Liver (tissue), 9 donors: ENCODE data around the gene ERI3. TPM values are rescaled to one million over a fixed set of nuclear protein-coding genes. Genes with fewer than 3 reads are reported as not detected.

Source experiments
- DNase-seq: peaks from one replicate; pipeline ENCODE4 v3.0.0-alpha.2; 2017; ENCODE audit warnings: low spot score
- H3K27ac ChIP-seq, 2 donors: one replicate each; pipeline ENCODE4 v1.7.0; 2013; ENCODE audit warnings: inconsistent platforms in 2 of 2, low read length in 2 of 2, control low read depth in 1 of 2, low read depth in 1 of 2, mild to moderate bottlenecking in 1 of 2
- H3K27me3 ChIP-seq, 4 donors: one replicate each; pipeline versions ENCODE4 v1.6.1 to v1.7.0; 2013; ENCODE audit warnings: low read length in 3 of 4, inconsistent platforms in 1 of 4, mild to moderate bottlenecking in 1 of 4, moderate library complexity in 1 of 4; ENCODE audit not compliant: control insufficient read depth in 4 of 4, insufficient read depth in 4 of 4
- H3K36me3 ChIP-seq, 4 donors: one replicate each; pipeline versions ENCODE4 v1.6.1 to v1.7.0; 2013; ENCODE audit warnings: low read length in 3 of 4, mild to moderate bottlenecking in 3 of 4, low read depth in 1 of 4, moderate library complexity in 1 of 4; ENCODE audit not compliant: control insufficient read depth in 4 of 4, insufficient read depth in 3 of 4
- H3K4me1 ChIP-seq, 4 donors: one replicate each; pipeline versions ENCODE4 v1.6.1 to v1.7.0; 2013; ENCODE audit warnings: low read length in 3 of 4, mild to moderate bottlenecking in 3 of 4, moderate library complexity in 1 of 4; ENCODE audit not compliant: control insufficient read depth in 4 of 4, insufficient read depth in 4 of 4
- H3K4me3 ChIP-seq, 3 donors: one replicate each; pipeline versions ENCODE4 v1.6.1 to v1.7.0; 2013; ENCODE audit warnings: low read length in 3 of 3, control low read depth in 1 of 3, low read depth in 1 of 3, mild to moderate bottlenecking in 1 of 3
- H3K9ac ChIP-seq, 2 donors: one replicate each; pipeline ENCODE4 v1.7.0; 2013; ENCODE audit warnings: low read length in 2 of 2, mild to moderate bottlenecking in 2 of 2, moderate library complexity in 2 of 2, control low read depth in 1 of 2, low read depth in 1 of 2
- H3K9me3 ChIP-seq, 4 donors: one replicate each; pipeline versions ENCODE4 v1.6.1 to v1.7.0; 2013; ENCODE audit warnings: low read length in 3 of 4; ENCODE audit not compliant: control insufficient read depth in 4 of 4
- EGR1 ChIP-seq, 2 donors: IDR thresholded peaks; 2 replicates each; pipeline ENCODE4 v1.6.1; 2016 to 2018; ENCODE audit warnings: antibody characterized with exemption in 2 of 2, low read depth in 2 of 2
- FOXA1 ChIP-seq: IDR thresholded peaks from 2 replicates; pipeline ENCODE4 v1.6.1; 2016; ENCODE audit warnings: antibody characterized with exemption
- FOXA2 ChIP-seq: IDR thresholded peaks from 2 replicates; pipeline ENCODE4 v1.6.1; 2016; ENCODE audit warnings: antibody characterized with exemption
- GABPA ChIP-seq, 2 donors: IDR thresholded peaks in 1 of 2; conservative IDR thresholded peaks in 1 of 2; 2 replicates each; pipeline ENCODE4 v1.6.1; 2016; ENCODE audit warnings: antibody characterized with exemption in 2 of 2, mild to moderate bottlenecking in 1 of 2, moderate library complexity in 1 of 2
- HNF4A ChIP-seq, 2 donors: conservative IDR thresholded peaks; 2 replicates each; pipeline ENCODE4 v1.6.1; 2016; ENCODE audit warnings: antibody characterized with exemption in 2 of 2, mild to moderate bottlenecking in 2 of 2
- HNF4G ChIP-seq: IDR thresholded peaks from 2 replicates; pipeline ENCODE4 v1.6.1; 2016; ENCODE audit warnings: antibody characterized with exemption
- JUND ChIP-seq, 2 donors: IDR thresholded peaks; 2 replicates each; pipeline ENCODE4 v1.6.1; 2016; ENCODE audit warnings: antibody characterized with exemption in 2 of 2
- RXRA ChIP-seq, 2 donors: IDR thresholded peaks; 2 replicates each; pipeline ENCODE4 v1.6.1; 2017 to 2018; ENCODE audit warnings: antibody characterized with exemption in 2 of 2, mild to moderate bottlenecking in 1 of 2
- SP1 ChIP-seq: IDR thresholded peaks from 2 replicates; pipeline ENCODE4 v1.6.1; 2018; ENCODE audit warnings: antibody characterized with exemption, mild to moderate bottlenecking
- TAF1 ChIP-seq: conservative IDR thresholded peaks from 2 replicates; pipeline ENCODE4 v1.6.1; 2016; ENCODE audit warnings: antibody characterized with exemption, mild to moderate bottlenecking
- YY1 ChIP-seq: IDR thresholded peaks from 2 replicates; pipeline ENCODE4 v1.6.1; 2016; ENCODE audit warnings: antibody characterized with exemption, mild to moderate bottlenecking
- WGBS: extraction: QIAGEN DNeasy Blood & Tissue Kit; methylation state at CpG from one replicate; pipeline ENCODE4 v1.1.7; 2013; 5-methylcytosine and 5-hydroxymethylcytosine counted together
- polyA plus RNA-seq, 2 donors: library from polyadenylated mRNA; stranded (reverse) in 1 of 2; unstranded in 1 of 2; fragments of 200-250 nt in 1 of 2; fragments of >200 nt in 1 of 2; fragmentation: Nextera tagmentation in 1 of 2; extraction: Ambion mirVana in 1 of 2; gene quantifications; one replicate each; pipeline versions ENCODE4 v1.2.1 to v1.2.3, GENCODE V29; 2013 to 2015
- total RNA-seq, 2 donors: library from RNA; depleted of rRNA; stranded (reverse); fragments of >200 nt; gene quantifications; one replicate each; pipeline ENCODE4 v1.2.3, GENCODE V29; 2014
- TF ChIP-seq, protein P1 (sequence below): IDR thresholded peaks from 2 replicates; pipeline ENCODE4 v1.6.1; 2016; ENCODE audit warnings: antibody characterized with exemption
- TF ChIP-seq, protein P2 (sequence below): IDR thresholded peaks from 2 replicates; pipeline ENCODE4 v1.6.1; 2016; ENCODE audit warnings: antibody characterized with exemption
- TF ChIP-seq, protein P3 (sequence below): IDR thresholded peaks from 2 replicates; pipeline ENCODE4 v1.6.1; 2016; ENCODE audit warnings: antibody characterized with exemption, mild to moderate bottlenecking
- TF ChIP-seq, protein P4 (sequence below): fragments of 150-350 bp; IDR thresholded peaks from 2 replicates; pipeline ENCODE4 v1.5.1; 2017; ENCODE audit warnings: improper control_type of control experiment, low read depth, low read length; ENCODE audit not compliant: missing input control
- donor health status: healthy.
- donor health status: healthy.
- donor health status: healthy.
- donor health status: healthy.
- donor health status: healthy.

The ERI3 gene
- total and polyA plus RNA-seq, 4 donors: 15.7 to 23.8 (median 21.3) TPM

DNA sequence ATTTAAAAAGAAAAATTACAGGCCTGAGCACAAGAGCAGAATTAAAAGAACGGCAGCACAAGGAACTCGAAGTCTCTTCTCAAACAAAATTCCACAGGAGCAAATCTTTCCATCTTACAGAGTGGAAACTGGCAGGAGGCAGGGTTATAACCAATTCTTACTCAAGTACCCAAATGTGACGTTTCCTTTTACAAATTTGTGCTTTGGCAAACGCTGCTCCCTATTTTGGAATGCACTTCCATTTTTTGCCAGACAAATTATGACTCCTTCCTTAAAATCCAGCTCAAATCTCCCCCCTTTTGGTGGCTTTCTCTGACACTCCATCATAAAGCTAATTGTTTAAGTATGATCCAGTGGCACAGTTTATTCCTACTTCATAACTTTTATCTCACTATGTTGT is 7.8 kb downstream of the ERI3 start:
- TF ChIP-seq FOXA1 (no peak), YY1 (no peak)
- Histone ChIP-seq H3K27me3 (no peaks in the 10 kb centered on the region), H3K4me3 (no peak overlapping the region), H3K36me3 (no peaks in the 10 kb centered on the region), H3K4me1 (peaks cover 0 to 3% (median under 1%) of the 10 kb centered on the region in 4 donors), H3K9me3 (no peaks in the 10 kb centered on the region), H3K9ac (no peak overlapping the region), H3K27ac (no peak overlapping the region)
- WGBS: 83% methylated on average over 4 of the region's 4 CpGs
- DNase-seq: no peak

DNA sequence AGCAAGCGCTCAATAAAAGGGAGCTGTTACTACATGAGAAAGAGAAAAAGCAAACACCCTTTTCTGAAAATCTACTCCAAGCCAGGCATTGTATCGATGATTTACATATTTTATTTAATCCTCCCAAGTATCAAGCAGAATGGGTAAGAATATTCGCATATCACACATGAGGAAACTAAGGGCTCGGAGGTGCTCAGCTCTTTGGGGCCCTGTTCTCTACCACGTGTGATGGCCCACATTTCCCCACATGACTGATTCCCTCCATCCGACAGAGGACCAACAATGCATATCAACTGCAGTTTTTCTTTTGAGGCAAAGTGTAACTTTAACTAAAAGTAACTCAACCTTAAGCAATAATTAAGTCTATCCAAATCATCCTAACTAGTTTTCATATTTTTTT is 8.2 kb downstream of the ERI3 start:
- no peaks in the 10 kb centered on the region for H3K9me3 ChIP-seq
- DNase-seq: no peak
- H3K9ac ChIP-seq: no peak overlapping the region
- TF ChIP-seq JUND (IDR thresholded peaks at IDR 0.05): no peak
- TF ChIP-seq RXRA (IDR thresholded peaks at IDR 0.05): no peak
- no peak for TF ChIP-seq YY1
- TF ChIP-seq HNF4G: no peak
- no peak for TF ChIP-seq HNF4A (conservative IDR thresholded peaks at IDR 0.05)
- TF ChIP-seq FOXA1: no peak
- TF ChIP-seq FOXA2: no peak
- no peak for TF ChIP-seq TAF1
- TF ChIP-seq, protein P1, sequence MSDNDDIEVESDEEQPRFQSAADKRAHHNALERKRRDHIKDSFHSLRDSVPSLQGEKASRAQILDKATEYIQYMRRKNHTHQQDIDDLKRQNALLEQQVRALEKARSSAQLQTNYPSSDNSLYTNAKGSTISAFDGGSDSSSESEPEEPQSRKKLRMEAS: no peak
- TF ChIP-seq, protein P2, sequence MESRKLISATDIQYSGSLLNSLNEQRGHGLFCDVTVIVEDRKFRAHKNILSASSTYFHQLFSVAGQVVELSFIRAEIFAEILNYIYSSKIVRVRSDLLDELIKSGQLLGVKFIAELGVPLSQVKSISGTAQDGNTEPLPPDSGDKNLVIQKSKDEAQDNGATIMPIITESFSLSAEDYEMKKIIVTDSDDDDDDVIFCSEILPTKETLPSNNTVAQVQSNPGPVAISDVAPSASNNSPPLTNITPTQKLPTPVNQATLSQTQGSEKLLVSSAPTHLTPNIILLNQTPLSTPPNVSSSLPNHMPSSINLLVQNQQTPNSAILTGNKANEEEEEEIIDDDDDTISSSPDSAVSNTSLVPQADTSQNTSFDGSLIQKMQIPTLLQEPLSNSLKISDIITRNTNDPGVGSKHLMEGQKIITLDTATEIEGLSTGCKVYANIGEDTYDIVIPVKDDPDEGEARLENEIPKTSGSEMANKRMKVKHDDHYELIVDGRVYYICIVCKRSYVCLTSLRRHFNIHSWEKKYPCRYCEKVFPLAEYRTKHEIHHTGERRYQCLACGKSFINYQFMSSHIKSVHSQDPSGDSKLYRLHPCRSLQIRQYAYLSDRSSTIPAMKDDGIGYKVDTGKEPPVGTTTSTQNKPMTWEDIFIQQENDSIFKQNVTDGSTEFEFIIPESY: no peak
- no peak for TF ChIP-seq SP1
- WGBS: 96% methylated on average over 6 of the region's 6 CpGs
- no peaks in the 10 kb centered on the region for H3K36me3 ChIP-seq
- no peaks in the 10 kb centered on the region for H3K27me3 ChIP-seq
- no peak overlapping the region for H3K4me3 ChIP-seq
- no peak overlapping the region for H3K27ac ChIP-seq
- H3K4me1 ChIP-seq: peaks cover 0 to 3% (median under 1%) of the 10 kb centered on the region in 4 donors

DNA sequence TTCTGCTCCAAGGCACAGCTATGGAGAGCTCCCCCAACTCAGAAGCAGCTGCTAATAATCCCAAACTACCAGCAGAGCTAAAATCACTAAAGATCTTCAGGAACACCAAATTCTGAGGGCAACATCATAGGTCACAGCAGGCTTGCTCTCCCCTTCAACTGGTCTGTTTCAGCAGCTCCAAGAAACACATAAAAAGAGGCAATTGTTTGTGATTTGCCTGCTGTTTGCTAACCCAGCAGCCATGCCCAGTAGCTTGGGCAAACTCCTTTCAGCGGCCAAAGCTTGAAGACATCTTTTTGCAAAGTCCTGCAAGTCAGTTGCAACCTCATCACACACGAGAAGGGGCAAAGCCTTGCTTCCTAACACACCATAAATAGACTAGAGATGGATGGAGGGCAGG is 8.9 kb downstream of the ERI3 start:
- DNase-seq: no peak
- H3K27me3 ChIP-seq: no peaks in the 10 kb centered on the region
- H3K27ac ChIP-seq: no peak overlapping the region
- no peaks in the 10 kb centered on the region for H3K9me3 ChIP-seq
- H3K4me1 ChIP-seq: peaks cover 0 to 3% (median under 1%) of the 10 kb centered on the region in 4 donors
- WGBS: 87% methylated on average over 2 of the region's 2 CpGs
- TF ChIP-seq TAF1 (no peak), EGR1 (IDR thresholded peaks at IDR 0.05; ENCODE audit: low read depth in 2 of 2) (no peak), YY1 (no peak), RXRA (IDR thresholded peaks at IDR 0.05) (no peak), JUND (IDR thresholded peaks at IDR 0.05) (no peak), FOXA1 (no peak), GABPA (IDR thresholded peaks at IDR 0.05 in 1 of 2, conservative IDR thresholded peaks at IDR 0.05 in 1 of 2) (no peak)
- TF ChIP-seq, protein P1: no peak
- TF ChIP-seq, protein P3, sequence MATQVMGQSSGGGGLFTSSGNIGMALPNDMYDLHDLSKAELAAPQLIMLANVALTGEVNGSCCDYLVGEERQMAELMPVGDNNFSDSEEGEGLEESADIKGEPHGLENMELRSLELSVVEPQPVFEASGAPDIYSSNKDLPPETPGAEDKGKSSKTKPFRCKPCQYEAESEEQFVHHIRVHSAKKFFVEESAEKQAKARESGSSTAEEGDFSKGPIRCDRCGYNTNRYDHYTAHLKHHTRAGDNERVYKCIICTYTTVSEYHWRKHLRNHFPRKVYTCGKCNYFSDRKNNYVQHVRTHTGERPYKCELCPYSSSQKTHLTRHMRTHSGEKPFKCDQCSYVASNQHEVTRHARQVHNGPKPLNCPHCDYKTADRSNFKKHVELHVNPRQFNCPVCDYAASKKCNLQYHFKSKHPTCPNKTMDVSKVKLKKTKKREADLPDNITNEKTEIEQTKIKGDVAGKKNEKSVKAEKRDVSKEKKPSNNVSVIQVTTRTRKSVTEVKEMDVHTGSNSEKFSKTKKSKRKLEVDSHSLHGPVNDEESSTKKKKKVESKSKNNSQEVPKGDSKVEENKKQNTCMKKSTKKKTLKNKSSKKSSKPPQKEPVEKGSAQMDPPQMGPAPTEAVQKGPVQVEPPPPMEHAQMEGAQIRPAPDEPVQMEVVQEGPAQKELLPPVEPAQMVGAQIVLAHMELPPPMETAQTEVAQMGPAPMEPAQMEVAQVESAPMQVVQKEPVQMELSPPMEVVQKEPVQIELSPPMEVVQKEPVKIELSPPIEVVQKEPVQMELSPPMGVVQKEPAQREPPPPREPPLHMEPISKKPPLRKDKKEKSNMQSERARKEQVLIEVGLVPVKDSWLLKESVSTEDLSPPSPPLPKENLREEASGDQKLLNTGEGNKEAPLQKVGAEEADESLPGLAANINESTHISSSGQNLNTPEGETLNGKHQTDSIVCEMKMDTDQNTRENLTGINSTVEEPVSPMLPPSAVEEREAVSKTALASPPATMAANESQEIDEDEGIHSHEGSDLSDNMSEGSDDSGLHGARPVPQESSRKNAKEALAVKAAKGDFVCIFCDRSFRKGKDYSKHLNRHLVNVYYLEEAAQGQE: no peak
- TF ChIP-seq, protein P4, sequence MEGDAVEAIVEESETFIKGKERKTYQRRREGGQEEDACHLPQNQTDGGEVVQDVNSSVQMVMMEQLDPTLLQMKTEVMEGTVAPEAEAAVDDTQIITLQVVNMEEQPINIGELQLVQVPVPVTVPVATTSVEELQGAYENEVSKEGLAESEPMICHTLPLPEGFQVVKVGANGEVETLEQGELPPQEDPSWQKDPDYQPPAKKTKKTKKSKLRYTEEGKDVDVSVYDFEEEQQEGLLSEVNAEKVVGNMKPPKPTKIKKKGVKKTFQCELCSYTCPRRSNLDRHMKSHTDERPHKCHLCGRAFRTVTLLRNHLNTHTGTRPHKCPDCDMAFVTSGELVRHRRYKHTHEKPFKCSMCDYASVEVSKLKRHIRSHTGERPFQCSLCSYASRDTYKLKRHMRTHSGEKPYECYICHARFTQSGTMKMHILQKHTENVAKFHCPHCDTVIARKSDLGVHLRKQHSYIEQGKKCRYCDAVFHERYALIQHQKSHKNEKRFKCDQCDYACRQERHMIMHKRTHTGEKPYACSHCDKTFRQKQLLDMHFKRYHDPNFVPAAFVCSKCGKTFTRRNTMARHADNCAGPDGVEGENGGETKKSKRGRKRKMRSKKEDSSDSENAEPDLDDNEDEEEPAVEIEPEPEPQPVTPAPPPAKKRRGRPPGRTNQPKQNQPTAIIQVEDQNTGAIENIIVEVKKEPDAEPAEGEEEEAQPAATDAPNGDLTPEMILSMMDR: no peak
- peaks cover 0 to 2% (median 0%) of the 10 kb centered on the region in 4 donors for H3K36me3 ChIP-seq
- no peak overlapping the region for H3K4me3 ChIP-seq
- no peak overlapping the region for H3K9ac ChIP-seq
